Prostate gland (tissue), 2 donors: ENCODE measurements around the gene CSAD.

ENCODE experiments used
- POLR2A ChIP-seq: fragments of 450-650 bp; IDR thresholded peaks from one replicate; pipeline ENCODE4 v1.6.1; 2016; ENCODE audit warnings: antibody characterized with exemption, mild to moderate bottlenecking
- TF ChIP-seq, protein P1 (sequence below), 4 experiments: fragments of 200-600 bp in 2 of 4; fragments of 450-650 bp in 2 of 4; sonication (generic) in 2 of 4; IDR thresholded peaks; 1 replicate in 3 of 4; 2 replicates in 1 of 4; pipeline ENCODE4 v1.5.1; 2016 to 2019; ENCODE audit warnings: antibody characterized with exemption in 4 of 4, mild to moderate bottlenecking in 2 of 4, moderate library complexity in 2 of 4

DNA sequence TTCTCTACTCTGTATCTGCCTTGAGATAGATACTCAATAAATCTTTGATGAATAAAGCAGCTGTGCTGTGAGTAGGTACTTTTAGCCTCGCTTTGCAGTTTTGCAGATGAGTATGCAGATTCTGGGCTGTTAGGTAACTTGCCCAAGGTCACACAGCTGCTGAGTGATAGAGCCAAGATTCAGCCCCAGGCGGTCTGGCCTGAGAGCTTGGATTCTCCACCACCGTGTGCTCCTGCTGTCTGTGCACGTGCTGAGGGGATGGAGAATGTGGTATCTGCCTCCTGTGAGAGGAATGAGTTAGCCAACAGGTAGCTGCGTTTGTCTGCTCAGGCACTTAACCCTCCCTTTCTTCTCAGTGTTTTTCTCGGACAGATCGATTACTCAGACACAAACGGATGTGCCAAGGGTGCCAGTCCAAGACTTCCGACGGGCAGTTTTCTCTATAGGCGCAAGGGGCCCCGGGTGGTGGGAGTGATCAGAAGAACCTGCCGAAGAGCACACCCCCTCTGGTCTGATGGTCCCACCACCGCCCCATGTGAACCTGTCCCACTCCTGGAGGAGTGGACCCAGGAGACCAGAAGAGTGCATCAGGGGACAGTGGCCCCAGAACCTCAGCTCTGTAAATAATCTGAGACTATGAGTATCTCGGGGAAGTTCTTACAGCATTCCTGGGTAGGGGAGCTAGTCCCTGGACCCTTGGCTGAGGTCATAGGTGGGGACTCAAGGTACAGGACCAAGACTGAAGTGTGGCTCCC, 6.6 kb upstream of the CSAD start:
- TF ChIP-seq, protein P1, sequence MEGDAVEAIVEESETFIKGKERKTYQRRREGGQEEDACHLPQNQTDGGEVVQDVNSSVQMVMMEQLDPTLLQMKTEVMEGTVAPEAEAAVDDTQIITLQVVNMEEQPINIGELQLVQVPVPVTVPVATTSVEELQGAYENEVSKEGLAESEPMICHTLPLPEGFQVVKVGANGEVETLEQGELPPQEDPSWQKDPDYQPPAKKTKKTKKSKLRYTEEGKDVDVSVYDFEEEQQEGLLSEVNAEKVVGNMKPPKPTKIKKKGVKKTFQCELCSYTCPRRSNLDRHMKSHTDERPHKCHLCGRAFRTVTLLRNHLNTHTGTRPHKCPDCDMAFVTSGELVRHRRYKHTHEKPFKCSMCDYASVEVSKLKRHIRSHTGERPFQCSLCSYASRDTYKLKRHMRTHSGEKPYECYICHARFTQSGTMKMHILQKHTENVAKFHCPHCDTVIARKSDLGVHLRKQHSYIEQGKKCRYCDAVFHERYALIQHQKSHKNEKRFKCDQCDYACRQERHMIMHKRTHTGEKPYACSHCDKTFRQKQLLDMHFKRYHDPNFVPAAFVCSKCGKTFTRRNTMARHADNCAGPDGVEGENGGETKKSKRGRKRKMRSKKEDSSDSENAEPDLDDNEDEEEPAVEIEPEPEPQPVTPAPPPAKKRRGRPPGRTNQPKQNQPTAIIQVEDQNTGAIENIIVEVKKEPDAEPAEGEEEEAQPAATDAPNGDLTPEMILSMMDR (IDR thresholded peaks at IDR 0.05), result no peak
- no peak for TF ChIP-seq POLR2A
